Gastroesophageal sphincter (tissue), 4 donors: Measurements from ENCODE around the gene CSMD2. TPM values are rescaled to one million over a fixed set of nuclear protein-coding genes. Genes with fewer than 3 reads are reported as not detected.

Experiments used
- ATAC-seq: fragments of 150-250 bp; one replicate; pipeline ENCODE4 v1.9.1; 2016; ENCODE audit warnings: mild to moderate bottlenecking, moderate library complexity
- H3K27ac ChIP-seq, 4 donors: fragments of 200-600 bp; sonication (generic) in 3 of 4; 1 replicate in 3 of 4; 2 replicates in 1 of 4; pipeline ENCODE4 v1.5.1; 2016 to 2019
- H3K27me3 ChIP-seq: fragments of 200-600 bp; sonication (generic); one replicate; pipeline ENCODE4 v1.5.1; 2019
- H3K36me3 ChIP-seq, 2 donors: fragments of 200-600 bp; sonication (generic); one replicate each; pipeline ENCODE4 v1.5.1; 2019; ENCODE audit warnings: control low read depth in 1 of 2
- H3K4me1 ChIP-seq, 3 donors: fragments of 200-600 bp; sonication (generic); 1 replicate in 2 of 3; 2 replicates in 1 of 3; pipeline ENCODE4 v1.5.1; 2016 to 2019; ENCODE audit warnings: control low read depth in 2 of 3
- H3K4me3 ChIP-seq, 2 donors: fragments of 200-600 bp; sonication (generic); one replicate each; pipeline ENCODE4 v1.5.1; 2019; ENCODE audit warnings: mild to moderate bottlenecking in 1 of 2, moderate library complexity in 1 of 2
- H3K9me3 ChIP-seq, 3 donors: fragments of 200-600 bp; sonication (generic); one replicate each; pipeline ENCODE4 v1.5.1; 2017 to 2019; ENCODE audit warnings: control low read depth in 2 of 3
- CTCF ChIP-seq, 4 experiments: fragments of 200-600 bp in 2 of 4; fragments of 450-650 bp in 2 of 4; sonication (generic) in 1 of 4; IDR thresholded peaks; one replicate each; pipeline ENCODE4 v1.5.1; 2017 to 2019; ENCODE audit warnings: antibody characterized with exemption in 4 of 4, mild to moderate bottlenecking in 2 of 4, moderate library complexity in 2 of 4
- EP300 ChIP-seq: sonication (generic); formaldehyde crosslinking; IDR thresholded peaks from one replicate; pipeline ENCODE4 v1.6.1; 2017; ENCODE audit warnings: antibody characterized with exemption, mild to moderate bottlenecking
- POLR2A ChIP-seq, 2 donors: fragments of 450-650 bp; IDR thresholded peaks; one replicate each; pipeline ENCODE4 v1.6.1; 2017; ENCODE audit warnings: antibody characterized with exemption in 2 of 2, mild to moderate bottlenecking in 2 of 2, moderate library complexity in 1 of 2
- POLR2AphosphoS5 ChIP-seq: sonication (generic); formaldehyde crosslinking; IDR thresholded peaks from one replicate; pipeline ENCODE4 v1.6.1; 2017; ENCODE audit warnings: antibody characterized with exemption
- WGBS, 2 donors: methylation state at CpG; one replicate each; pipeline ENCODE4 v1.1.5; 2018; ENCODE audit warnings: low coverage in 1 of 2; 5-methylcytosine and 5-hydroxymethylcytosine counted together
- total RNA-seq, 4 donors: library from RNA; depleted of rRNA; stranded (reverse); fragments of >200 nt; gene quantifications; one replicate each; pipeline ENCODE4 v1.1.0, GENCODE V29; 2016

The CSMD2 gene
- total RNA-seq, 4 donors from 2014 or later, result 0.22 to 2.5 (median 0.37) TPM

- H3K27ac ChIP-seq, result peak overlapping the region; percentile 14 to 73 (median 66)
- TF ChIP-seq EP300 (no peak), POLR2AphosphoS5 (peak; percentile 15)
- no peaks in the 10 kb centered on the region for H3K27me3 ChIP-seq
- H3K36me3 ChIP-seq, result no peaks in the 10 kb centered on the region
- peak; percentile 55 for ATAC-seq
- peaks cover 0 to 31% (median 17%) of the 10 kb centered on the region in 3 donors for H3K4me1 ChIP-seq
- no peak overlapping the region for H3K4me3 ChIP-seq
- H3K9me3 ChIP-seq, result no peaks in the 10 kb centered on the region
- WGBS, 2 donors, result 8 to 15% methylated on average over 7 of the region's 7 CpGs
Measured at GRCh38 chr1:33575324-33575879, 589.6 kb downstream of the CSMD2 start.

GRCh38 chr1:33573661-33574060 lies 591.4 kb downstream of the CSMD2 start:
- Histone ChIP-seq H3K9me3 (no peaks in the 10 kb centered on the region), H3K4me3 (no peak overlapping the region), H3K36me3 (no peaks in the 10 kb centered on the region), H3K27ac (no peak overlapping the region), H3K27me3 (no peaks in the 10 kb centered on the region), H3K4me1 (peaks cover 0 to 26% (median 17%) of the 10 kb centered on the region in 3 donors)
- 67 to 68% methylated on average over 3 of the region's 3 CpGs for WGBS, 2 donors
- no peak for TF ChIP-seq POLR2A (IDR thresholded peaks at IDR 0.05)
- TF ChIP-seq EP300, result no peak
- no peak for TF ChIP-seq POLR2AphosphoS5
- TF ChIP-seq CTCF (IDR thresholded peaks at IDR 0.05), result no peak
- no peak for ATAC-seq

- ATAC-seq, result no peak
- Histone ChIP-seq H3K36me3 (no peaks in the 10 kb centered on the region), H3K4me1 (peaks cover 0 to 24% (median 17%) of the 10 kb centered on the region in 3 donors), H3K9me3 (no peaks in the 10 kb centered on the region), H3K4me3 (no peak overlapping the region), H3K27ac (no peak overlapping the region), H3K27me3 (no peaks in the 10 kb centered on the region)
- no peak for TF ChIP-seq POLR2A (IDR thresholded peaks at IDR 0.05)
- no peak for TF ChIP-seq EP300
- no peak for TF ChIP-seq POLR2AphosphoS5
- no peak for TF ChIP-seq CTCF (IDR thresholded peaks at IDR 0.05)
- WGBS, 2 donors, result 77 to 83% methylated on average over 3 to 4 of the region's 5 CpGs
Measured at GRCh38 chr1:33572387-33572786, 592.6 kb downstream of the CSMD2 start.

- Histone ChIP-seq H3K9me3 (no peaks in the 10 kb centered on the region), H3K27me3 (no peaks in the 10 kb centered on the region), H3K36me3 (no peaks in the 10 kb centered on the region), H3K4me3 (no peak overlapping the region), H3K27ac (no peak overlapping the region), H3K4me1 (peaks cover 0 to 1% (median 0%) of the 10 kb centered on the region in 3 donors)
- no peak for ATAC-seq
- no peak for TF ChIP-seq EP300
- no peak for TF ChIP-seq CTCF (IDR thresholded peaks at IDR 0.05)
- TF ChIP-seq POLR2A (IDR thresholded peaks at IDR 0.05), result no peak
- TF ChIP-seq POLR2AphosphoS5, result no peak
- 91 to 97% methylated on average over 6 to 7 of the region's 7 CpGs for WGBS, 2 donors
Measured at GRCh38 chr1:33569331-33569730, 595.7 kb downstream of the CSMD2 start.

GRCh38 chr1:33563699-33564098 lies 601.3 kb downstream of the CSMD2 start:
- H3K4me3 ChIP-seq, result no peak overlapping the region
- ATAC-seq, result peak; percentile 25
- H3K27me3 ChIP-seq, result no peaks in the 10 kb centered on the region
- H3K9me3 ChIP-seq, result no peaks in the 10 kb centered on the region
- H3K36me3 ChIP-seq, result no peaks in the 10 kb centered on the region
- H3K4me1 ChIP-seq, result peaks cover 0 to 13% (median 0%) of the 10 kb centered on the region in 3 donors
- no peak overlapping the region for H3K27ac ChIP-seq
- 54 to 65% methylated on average over 2 of the region's 2 CpGs for WGBS, 2 donors
- TF ChIP-seq POLR2AphosphoS5 (no peak), POLR2A (IDR thresholded peaks at IDR 0.05) (no peak), CTCF (IDR thresholded peaks at IDR 0.05) (no peak), EP300 (no peak)
